DMS53 (cell line): ENCODE results near the gene ALPP.
A peak's percentile ranks its signal among the peaks of the same experiment; 100 is the strongest.
"Not testable (repeated sequence)": the region's sequence is repeated elsewhere in the genome, so short reads cannot be mapped to it uniquely, and the experiment has no call there.

ENCODE experiments used
- DNase-seq: peaks from one replicate; lab custom pipeline; 2025; lab: John Stamatoyannopoulos, UW

The ALPP gene

GRCh38 chr2:232341061-232341738 is 37.4 kb upstream of the ALPP start:
- peak; percentile 8 for DNase-seq

GRCh38 chr2:232341739-232342126 is 36.8 kb upstream of the ALPP start:
- no peak for DNase-seq

- peak; percentile 59 for DNase-seq
Measured at GRCh38 chr2:232342635-232343565, 35.7 kb upstream of the ALPP start.

GRCh38 chr2:232343821-232344220 is 34.7 kb upstream of the ALPP start:
- no peak for DNase-seq

GRCh38 chr2:232345251-232345650 is 33.3 kb upstream of the ALPP start:
- DNase-seq = no peak

GRCh38 chr2:232347369-232347768 is 31.2 kb upstream of the ALPP start:
- no peak for DNase-seq

- peak; percentile 50 for DNase-seq
Measured at GRCh38 chr2:232348936-232349335, 29.6 kb upstream of the ALPP start.

- DNase-seq = no peak
Measured at GRCh38 chr2:232349546-232349945, 29.0 kb upstream of the ALPP start.

- DNase-seq = peak; percentile 50
Measured at GRCh38 chr2:232349946-232350635, 28.5 kb upstream of the ALPP start.

GRCh38 chr2:232350804-232351685 is 27.5 kb upstream of the ALPP start:
- peak; percentile 80 for DNase-seq

- peak; percentile 44 for DNase-seq
Measured at GRCh38 chr2:232351686-232352510, 26.7 kb upstream of the ALPP start.

GRCh38 chr2:232352511-232353091 is 25.9 kb upstream of the ALPP start:
- DNase-seq = no peak

- DNase-seq = no peak
Measured at GRCh38 chr2:232353096-232353495, 25.5 kb upstream of the ALPP start.

GRCh38 chr2:232353660-232354059 is 24.9 kb upstream of the ALPP start:
- no peak for DNase-seq

GRCh38 chr2:232354069-232354468 is 24.5 kb upstream of the ALPP start:
- no peak for DNase-seq

GRCh38 chr2:232361646-232362045 is 16.9 kb upstream of the ALPP start:
- no peak for DNase-seq

- DNase-seq = peak; percentile 89
Measured at GRCh38 chr2:232362174-232362900, 16.2 kb upstream of the ALPP start.

GRCh38 chr2:232363064-232363783 is 15.3 kb upstream of the ALPP start:
- not testable (repeated sequence) for DNase-seq
